GM21367 (cell line): Measurements from ENCODE around the gene SPACA6.

Experiments
- ATAC-seq: cut with Tn5 transposase; IDR thresholded peaks from one replicate; pipeline ENCODE4 v1.9.1; 2021; ENCODE audit not compliant: unreplicated experiment

The SPACA6 gene

GRCh38 chr19:51688671-51689571 is 4.2 kb upstream of the SPACA6 start:
- ATAC-seq = no peak

GRCh38 chr19:51689751-51690453 is 3.2 kb upstream of the SPACA6 start:
- ATAC-seq = no peak

GRCh38 chr19:51690454-51691073 is 2.6 kb upstream of the SPACA6 start:
- no peak for ATAC-seq

- no peak for ATAC-seq
These were observed 2.0 kb upstream of the SPACA6 start for GRCh38 chr19:51691074-51691583.

GRCh38 chr19:51691584-51692428 is 1.3 kb upstream of the SPACA6 start:
- no peak for ATAC-seq

DNA sequence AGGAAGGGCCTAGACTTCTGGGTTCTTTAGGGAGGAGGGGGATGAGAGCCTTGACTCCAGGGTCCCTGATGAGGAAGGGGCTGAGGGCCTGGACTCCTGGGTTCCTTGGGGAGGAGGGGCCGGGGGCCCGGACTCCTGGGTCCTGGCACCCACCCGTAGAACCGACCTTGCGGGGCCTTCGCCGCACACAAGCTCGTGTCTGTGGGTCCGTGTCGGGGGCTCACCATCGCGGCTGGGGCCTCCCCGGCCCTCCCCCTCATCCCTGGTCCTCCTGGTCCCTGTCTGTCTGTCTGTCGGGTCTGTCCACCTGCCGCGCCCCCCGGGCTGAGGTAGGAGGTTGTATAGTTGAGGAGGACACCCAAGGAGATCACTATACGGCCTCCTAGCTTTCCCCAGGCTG is 662 bp upstream of the SPACA6 start:
- ATAC-seq = no peak

DNA sequence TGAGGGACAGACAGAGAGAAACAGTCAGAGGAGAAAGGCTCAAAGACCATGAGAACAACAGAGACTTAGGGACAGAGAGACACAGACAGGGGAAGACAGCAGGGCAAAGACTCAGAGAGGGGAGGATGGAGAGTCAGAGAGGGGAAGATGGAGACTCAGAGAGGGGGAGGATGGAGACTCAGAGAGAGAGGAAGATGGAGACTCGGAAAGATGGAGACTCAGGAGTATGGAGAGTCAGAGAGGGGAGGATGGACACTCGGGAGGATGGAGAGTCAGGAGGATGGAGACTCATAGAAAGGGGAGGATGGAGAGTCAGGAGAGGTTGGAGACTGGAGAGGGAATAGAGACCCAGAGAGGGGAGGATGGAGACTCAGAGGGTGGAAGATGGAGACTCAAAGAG is 689 bp downstream of the SPACA6 start:
- ATAC-seq = no peak

DNA sequence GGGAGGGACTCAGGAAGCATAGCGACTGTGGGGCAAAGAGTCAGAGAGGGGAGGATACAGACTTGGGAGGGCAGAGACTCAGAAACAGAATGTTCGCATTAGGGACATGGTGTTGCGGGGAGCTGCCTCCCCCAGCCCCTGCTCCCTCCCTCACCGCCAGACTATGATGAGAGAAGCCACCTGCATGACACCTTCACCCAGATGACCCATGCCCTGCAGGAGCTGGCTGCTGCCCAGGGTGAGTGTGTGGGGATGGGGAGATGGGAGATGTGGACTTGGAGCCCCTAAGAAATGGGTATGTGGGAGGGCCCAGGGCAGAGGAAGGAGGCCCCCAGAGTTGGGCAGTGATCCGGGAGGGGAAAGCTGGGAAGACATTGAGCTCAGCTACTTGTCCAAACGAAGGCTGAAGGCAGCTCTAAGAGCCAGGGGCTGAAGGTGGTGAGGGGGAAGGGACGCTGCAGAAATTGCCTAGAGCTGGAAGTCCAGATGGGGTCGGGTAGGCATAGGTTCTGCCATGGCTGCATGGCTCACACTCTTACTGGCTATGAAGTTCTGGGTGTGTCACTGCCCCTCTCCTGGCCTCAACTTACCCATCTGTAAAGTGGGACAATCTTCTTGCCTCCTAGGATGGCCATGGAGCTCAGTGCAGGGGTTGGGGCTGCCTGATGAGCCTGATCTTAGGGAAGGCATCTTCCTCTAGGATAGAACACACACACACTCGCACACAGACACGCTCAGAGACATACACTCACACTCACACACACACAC is 1.4 kb downstream of the SPACA6 start:
- no peak for ATAC-seq

GRCh38 chr19:51695088-51695487 is 2.0 kb downstream of the SPACA6 start:
- ATAC-seq = no peak

- ATAC-seq = no peak
These were observed 2.7 kb downstream of the SPACA6 start for GRCh38 chr19:51695702-51696315.

DNA sequence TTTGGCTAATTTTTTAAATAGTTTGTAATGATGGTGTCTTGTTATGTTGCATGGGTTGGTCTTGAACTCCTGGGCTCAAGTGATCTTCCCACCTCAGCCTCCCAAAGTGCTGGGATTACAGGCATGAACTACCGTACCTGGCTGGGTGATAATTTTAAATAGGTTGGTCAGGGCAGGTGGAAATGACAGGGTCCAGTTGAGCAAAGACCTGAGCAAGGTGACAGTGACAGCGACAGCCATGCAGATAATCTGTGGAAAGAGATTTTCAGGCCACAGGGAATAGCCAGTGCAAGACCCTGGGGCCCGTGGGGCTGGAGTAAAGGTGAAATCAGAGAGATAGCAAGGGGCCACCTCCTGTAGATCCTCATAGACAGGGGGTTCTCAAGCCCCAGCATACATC is 3.5 kb downstream of the SPACA6 start:
- no peak for ATAC-seq

DNA sequence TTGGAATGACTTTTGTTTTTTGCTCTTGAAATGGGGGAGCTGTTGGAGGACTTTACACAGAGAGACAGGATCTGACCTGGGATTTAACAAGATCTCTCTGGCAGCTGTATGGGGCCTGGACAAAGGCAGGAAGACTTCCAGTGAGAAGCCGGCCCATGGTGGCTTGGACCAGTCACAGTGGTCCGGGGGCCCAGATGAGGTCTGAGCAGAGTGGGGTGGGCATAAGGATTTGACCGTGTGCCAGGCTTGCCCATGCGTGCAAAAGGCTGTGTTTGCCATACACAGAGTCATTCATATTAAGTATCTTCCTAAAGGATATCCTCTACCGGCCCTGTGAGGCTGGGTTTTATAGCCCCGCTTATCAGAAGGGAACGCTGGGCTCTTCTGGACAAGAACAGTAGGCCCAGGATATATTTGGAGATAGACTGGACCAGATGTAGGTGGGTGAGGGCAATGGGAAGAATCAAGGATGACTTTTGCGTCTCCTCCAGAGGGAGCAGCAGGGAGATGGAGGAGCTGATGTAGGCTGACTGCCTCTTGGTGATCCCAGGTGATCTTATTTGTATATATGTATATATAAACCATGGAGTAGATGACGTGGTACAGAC is 4.1 kb downstream of the SPACA6 start:
- ATAC-seq = no peak

DNA sequence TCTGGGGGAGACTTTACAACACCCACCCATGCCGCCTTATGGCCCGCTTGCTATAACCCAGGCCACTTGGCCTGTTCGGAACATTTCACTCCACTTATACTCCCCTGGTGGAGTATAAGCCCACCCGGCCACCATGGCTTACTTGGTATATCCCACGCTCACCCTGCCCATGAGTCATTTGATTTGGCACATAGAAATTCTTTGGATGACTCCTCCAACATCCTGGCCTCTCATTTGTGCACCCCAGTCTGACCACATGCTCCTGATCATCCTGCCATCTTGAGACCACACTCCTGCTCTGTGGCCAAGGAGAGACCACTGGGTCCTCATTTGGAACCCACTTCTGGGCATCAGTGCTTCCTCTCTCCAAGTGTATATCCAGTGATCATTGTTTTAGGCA is 5.2 kb downstream of the SPACA6 start:
- ATAC-seq = no peak

GRCh38 chr19:51699170-51699569 is 6.0 kb downstream of the SPACA6 start:
- ATAC-seq = no peak

- no peak for ATAC-seq
These were observed 8.5 kb downstream of the SPACA6 start for GRCh38 chr19:51701468-51702100.

GRCh38 chr19:51702103-51702824 is 9.1 kb downstream of the SPACA6 start:
- no peak for ATAC-seq

DNA sequence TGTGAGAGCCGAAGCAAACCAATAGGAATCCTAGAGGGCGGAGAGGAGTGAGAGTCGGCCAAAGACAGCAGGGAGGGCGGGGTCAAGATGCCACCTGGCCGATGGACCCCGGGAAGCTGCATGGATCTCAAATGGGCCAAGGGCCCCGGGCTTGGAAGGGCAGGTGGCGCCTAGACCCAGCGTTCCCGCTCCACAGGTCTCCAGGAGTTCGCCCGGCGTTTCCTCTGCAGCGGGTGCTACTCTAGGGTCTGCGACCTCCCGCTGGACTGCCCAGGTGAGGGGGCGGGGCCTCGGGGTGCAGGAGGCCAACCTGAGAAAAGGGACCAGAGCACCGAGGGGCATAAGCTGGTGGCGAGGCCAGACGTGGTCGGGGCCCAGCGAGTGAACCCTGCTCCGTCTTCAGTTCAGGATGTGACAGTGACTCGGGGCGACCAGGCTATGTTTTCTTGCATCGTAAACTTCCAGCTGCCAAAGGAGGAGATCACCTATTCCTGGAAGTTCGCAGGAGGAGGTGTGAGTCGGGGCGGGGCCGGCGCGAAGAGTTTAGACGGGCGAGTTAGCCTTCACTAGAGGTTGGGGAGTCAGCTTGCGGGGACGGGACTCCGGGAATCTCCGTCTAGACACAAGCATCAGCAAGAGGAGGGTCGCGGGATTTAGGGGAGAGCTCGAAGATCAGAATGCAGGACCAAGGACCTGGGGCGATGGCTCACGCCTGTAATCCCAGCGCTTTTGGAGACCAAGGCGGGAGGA is 9.9 kb downstream of the SPACA6 start:
- ATAC-seq = no peak
